Neural progenitor cell (in vitro differentiated cells): ENCODE results near the gene TMC7.

Experiments
- EZH2 ChIP-seq: fragments of 200-600 bp; sonication (generic); IDR thresholded peaks from 2 replicates; pipeline ENCODE4 v1.6.1; 2017; ENCODE audit warnings: antibody characterized with exemption, mild to moderate bottlenecking, moderate library complexity
- EZH2phosphoT487 ChIP-seq: fragments of 200-600 bp; sonication (generic); IDR thresholded peaks from 2 replicates; pipeline ENCODE4 v1.6.1; 2017; ENCODE audit warnings: antibody characterized with exemption
- TF ChIP-seq, protein P1 (sequence below): fragments of 200-600 bp; sonication (generic); IDR thresholded peaks from 2 replicates; pipeline ENCODE4 v1.5.1; 2017; ENCODE audit warnings: antibody characterized with exemption, mild to moderate bottlenecking

DNA sequence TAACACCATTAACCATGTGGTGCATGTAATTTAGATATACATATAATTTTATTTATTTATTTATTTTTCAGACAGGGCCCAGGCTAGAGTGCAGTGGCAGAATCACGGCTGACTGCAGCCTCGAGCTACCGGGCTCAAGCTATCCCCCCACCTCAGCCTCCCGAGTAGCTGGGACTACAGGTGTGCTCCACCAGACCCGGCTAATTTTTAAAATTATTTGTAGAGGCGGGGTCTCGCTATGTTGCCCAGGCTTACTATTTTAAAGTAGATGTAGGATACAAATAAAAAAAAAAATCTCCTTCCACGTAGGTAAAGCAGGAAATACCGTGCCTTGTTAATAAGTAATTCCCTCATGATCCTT lies 83.2 kb downstream of the TMC7 start:
- TF ChIP-seq EZH2, result no peak
- TF ChIP-seq, protein P1, sequence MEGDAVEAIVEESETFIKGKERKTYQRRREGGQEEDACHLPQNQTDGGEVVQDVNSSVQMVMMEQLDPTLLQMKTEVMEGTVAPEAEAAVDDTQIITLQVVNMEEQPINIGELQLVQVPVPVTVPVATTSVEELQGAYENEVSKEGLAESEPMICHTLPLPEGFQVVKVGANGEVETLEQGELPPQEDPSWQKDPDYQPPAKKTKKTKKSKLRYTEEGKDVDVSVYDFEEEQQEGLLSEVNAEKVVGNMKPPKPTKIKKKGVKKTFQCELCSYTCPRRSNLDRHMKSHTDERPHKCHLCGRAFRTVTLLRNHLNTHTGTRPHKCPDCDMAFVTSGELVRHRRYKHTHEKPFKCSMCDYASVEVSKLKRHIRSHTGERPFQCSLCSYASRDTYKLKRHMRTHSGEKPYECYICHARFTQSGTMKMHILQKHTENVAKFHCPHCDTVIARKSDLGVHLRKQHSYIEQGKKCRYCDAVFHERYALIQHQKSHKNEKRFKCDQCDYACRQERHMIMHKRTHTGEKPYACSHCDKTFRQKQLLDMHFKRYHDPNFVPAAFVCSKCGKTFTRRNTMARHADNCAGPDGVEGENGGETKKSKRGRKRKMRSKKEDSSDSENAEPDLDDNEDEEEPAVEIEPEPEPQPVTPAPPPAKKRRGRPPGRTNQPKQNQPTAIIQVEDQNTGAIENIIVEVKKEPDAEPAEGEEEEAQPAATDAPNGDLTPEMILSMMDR, result no peak
- TF ChIP-seq EZH2phosphoT487, result no peak
